OCI-LY3 (cell line): ENCODE measurements around the gene KLHL35.

Source experiments
- H2AFZ ChIP-seq: fragments of 200-600, 300-600 bp; shearing (Covaris generic); 2 replicates; pipeline ENCODE4 v1.6.0; 2014; ENCODE audit warnings: antibody characterized with exemption, low read depth, low read length
- H3K27ac ChIP-seq: fragments of 200-600, 300-600 bp; sonication (generic); 2 replicates; pipeline ENCODE4 v1.5.1; 2014; ENCODE audit warnings: mild to moderate bottlenecking, low read length, moderate library complexity, mixed read lengths
- H3K27me3 ChIP-seq: fragments of 200-600, 300-600 bp; sonication (generic); 2 replicates; pipeline ENCODE4 v1.6.1; 2014; ENCODE audit warnings: low read depth, low read length, mixed read lengths
- H3K36me3 ChIP-seq: fragments of 200-600, 300-600 bp; sonication (generic); replicated peaks from 2 replicates; pipeline ENCODE3; 2014; ENCODE audit warnings: low read depth, low read length, mixed read lengths
- H3K4me1 ChIP-seq: fragments of 300-600, 200-600 bp; sonication (generic); 2 replicates; pipeline ENCODE4 v1.6.1; 2014; ENCODE audit warnings: low read length, mixed read lengths
- H3K4me2 ChIP-seq: fragments of 200-600, 300-600 bp; sonication (generic); 2 replicates; pipeline ENCODE4 v1.6.1; 2014; ENCODE audit warnings: low read length, mixed read lengths
- H3K4me3 ChIP-seq: fragments of 300-600, 200-600 bp; sonication (generic); 2 replicates; pipeline ENCODE4 v1.5.1; 2014; ENCODE audit warnings: antibody characterized with exemption, mild to moderate bottlenecking, low read length, moderate library complexity
- H3K79me2 ChIP-seq: fragments of 300-600, 200-600 bp; shearing (Covaris generic); 2 replicates; pipeline ENCODE4 v1.6.1; 2014; ENCODE audit warnings: mild to moderate bottlenecking, low read length, mixed read lengths
- H3K9ac ChIP-seq: fragments of 300-600, 200-600 bp; shearing (Covaris generic); 2 replicates; pipeline ENCODE4 v1.6.0; 2014; ENCODE audit warnings: mild to moderate bottlenecking, low read length, moderate library complexity
- H3K9me3 ChIP-seq: fragments of 200-600, 300-600 bp; shearing (Covaris generic); 2 replicates; pipeline ENCODE4 v1.6.1; 2014; ENCODE audit warnings: low read length, mixed read lengths; ENCODE audit not compliant: insufficient read depth
- H4K20me1 ChIP-seq: fragments of 200-600, 300-600 bp; sonication (generic); 2 replicates; pipeline ENCODE4 v1.6.1; 2016; ENCODE audit warnings: low read length, mixed read lengths; ENCODE audit not compliant: insufficient read depth
- EZH2phosphoT487 ChIP-seq: fragments of 200-600 bp; shearing (Covaris generic); IDR thresholded peaks from 2 replicates; pipeline ENCODE4 v1.6.1; 2018; ENCODE audit warnings: antibody characterized with exemption, mixed run types, low read depth
- TF ChIP-seq, protein P1 (sequence below): fragments of 200-600, 300-600 bp; sonication (generic); IDR thresholded peaks from 2 replicates; pipeline ENCODE4 v1.5.1; 2014; ENCODE audit warnings: antibody characterized with exemption, low read length, low read depth

KLHL35 gene

GRCh38 chr11:75375626-75376025, 57.4 kb downstream of the KLHL35 start:
- H4K20me1 ChIP-seq = no peaks in the 10 kb centered on the region
- no peak overlapping the region for H3K9ac ChIP-seq
- H2AFZ ChIP-seq = no peak overlapping the region
- H3K27ac ChIP-seq = no peak overlapping the region
- H3K27me3 ChIP-seq = peaks cover 17% of the 10 kb centered on the region
- H3K4me2 ChIP-seq = no peak overlapping the region
- H3K4me1 ChIP-seq = no peaks in the 10 kb centered on the region
- no peaks in the 10 kb centered on the region for H3K36me3 ChIP-seq
- no peaks in the 10 kb centered on the region for H3K79me2 ChIP-seq
- no peak overlapping the region for H3K4me3 ChIP-seq
- TF ChIP-seq EZH2phosphoT487 = no peak
- TF ChIP-seq, protein P1, sequence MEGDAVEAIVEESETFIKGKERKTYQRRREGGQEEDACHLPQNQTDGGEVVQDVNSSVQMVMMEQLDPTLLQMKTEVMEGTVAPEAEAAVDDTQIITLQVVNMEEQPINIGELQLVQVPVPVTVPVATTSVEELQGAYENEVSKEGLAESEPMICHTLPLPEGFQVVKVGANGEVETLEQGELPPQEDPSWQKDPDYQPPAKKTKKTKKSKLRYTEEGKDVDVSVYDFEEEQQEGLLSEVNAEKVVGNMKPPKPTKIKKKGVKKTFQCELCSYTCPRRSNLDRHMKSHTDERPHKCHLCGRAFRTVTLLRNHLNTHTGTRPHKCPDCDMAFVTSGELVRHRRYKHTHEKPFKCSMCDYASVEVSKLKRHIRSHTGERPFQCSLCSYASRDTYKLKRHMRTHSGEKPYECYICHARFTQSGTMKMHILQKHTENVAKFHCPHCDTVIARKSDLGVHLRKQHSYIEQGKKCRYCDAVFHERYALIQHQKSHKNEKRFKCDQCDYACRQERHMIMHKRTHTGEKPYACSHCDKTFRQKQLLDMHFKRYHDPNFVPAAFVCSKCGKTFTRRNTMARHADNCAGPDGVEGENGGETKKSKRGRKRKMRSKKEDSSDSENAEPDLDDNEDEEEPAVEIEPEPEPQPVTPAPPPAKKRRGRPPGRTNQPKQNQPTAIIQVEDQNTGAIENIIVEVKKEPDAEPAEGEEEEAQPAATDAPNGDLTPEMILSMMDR = no peak
- no peaks in the 10 kb centered on the region for H3K9me3 ChIP-seq

DNA sequence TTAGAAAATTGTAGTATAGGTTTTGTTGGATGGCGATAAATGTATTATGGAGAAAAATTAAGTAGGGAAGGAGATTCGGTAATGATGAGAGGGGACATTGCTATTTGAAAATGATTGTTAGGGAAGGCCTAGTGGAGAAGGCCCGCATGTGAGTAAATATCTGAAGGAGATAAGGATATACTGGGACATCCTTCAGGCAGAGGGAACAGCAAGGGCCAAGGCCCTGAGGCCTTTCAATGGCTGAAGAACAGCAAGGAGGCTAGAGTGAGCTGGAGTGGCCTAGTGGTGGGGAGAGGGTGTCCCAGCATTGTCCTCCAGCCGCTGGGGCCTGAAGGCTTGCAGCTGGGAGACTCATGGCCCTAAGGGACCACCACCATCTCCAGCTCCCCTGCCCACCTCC, 58.4 kb downstream of the KLHL35 start:
- Histone ChIP-seq H2AFZ (no peak overlapping the region), H3K36me3 (no peaks in the 10 kb centered on the region), H4K20me1 (no peaks in the 10 kb centered on the region), H3K27me3 (peaks cover 20% of the 10 kb centered on the region), H3K4me1 (no peaks in the 10 kb centered on the region), H3K79me2 (no peaks in the 10 kb centered on the region), H3K9ac (no peak overlapping the region), H3K27ac (no peak overlapping the region), H3K4me2 (no peak overlapping the region), H3K4me3 (no peak overlapping the region), H3K9me3 (no peaks in the 10 kb centered on the region)
- TF ChIP-seq, protein P1 = no peak
- TF ChIP-seq EZH2phosphoT487 = no peak

GRCh38 chr11:75373201-75373600, 59.8 kb downstream of the KLHL35 start:
- Histone ChIP-seq H3K27me3 (peaks cover 20% of the 10 kb centered on the region), H3K4me2 (no peak overlapping the region)

More at GRCh38 chr11:75373201-75373600, 59.8 kb downstream of the KLHL35 start:
- H4K20me1 ChIP-seq = no peaks in the 10 kb centered on the region
- no peak overlapping the region for H2AFZ ChIP-seq
- H3K27ac ChIP-seq = no peak overlapping the region
- H3K4me1 ChIP-seq = no peaks in the 10 kb centered on the region
- no peak overlapping the region for H3K9ac ChIP-seq
- no peak for TF ChIP-seq EZH2phosphoT487
- TF ChIP-seq, protein P1 = no peak
- no peak overlapping the region for H3K4me3 ChIP-seq
- H3K9me3 ChIP-seq = no peaks in the 10 kb centered on the region
- H3K36me3 ChIP-seq = no peaks in the 10 kb centered on the region
- H3K79me2 ChIP-seq = no peaks in the 10 kb centered on the region
